ENCODE data around the gene CAMK2A. TPM values are rescaled to one million over a fixed set of nuclear protein-coding genes. Genes with fewer than 3 reads are reported as not detected.

The CAMK2A gene
- polyA plus RNA-seq, 1 donor (not counting 4 experiments of a cell fraction or from before 2014, with no cell fraction given): 0.05 TPM

DNA sequence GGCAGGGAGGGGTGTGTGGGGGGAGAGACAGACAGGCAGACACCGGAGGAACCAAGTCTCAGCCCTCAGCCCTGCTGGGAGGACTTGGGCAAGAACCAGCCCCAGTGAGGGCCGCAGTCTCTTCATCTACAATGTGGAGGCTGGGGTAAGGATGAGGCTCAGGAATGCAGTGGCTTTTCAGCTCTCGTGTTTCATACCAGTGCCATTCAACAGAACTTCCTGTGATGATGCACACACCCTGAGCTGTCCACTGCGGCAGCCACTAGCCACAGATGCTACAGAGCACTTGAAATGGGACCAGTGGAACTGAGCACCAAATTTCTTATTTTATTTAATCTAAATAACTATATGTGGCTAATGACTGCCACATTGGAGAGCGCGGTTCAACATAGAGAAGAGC, 10.7 kb downstream of the CAMK2A start:
- dilution Hi-C loops (cut with MboI; ENCODE audit: extremely low pct_ligation_motif_present, low sequenced_read_pairs): no loop called here
- Histone ChIP-seq H3K9me3 (ENCODE audit: control insufficient read depth, low read depth, low read length) (no peaks in the 10 kb centered on the region), H3K4me2 (ENCODE audit: control insufficient read depth, extremely low read depth, insufficient read depth, low read depth, low read length) (no peak overlapping the region), H3K4me1 (ENCODE audit: control insufficient read depth, extremely low read depth, insufficient read depth, low read length) (peaks cover 4% of the 10 kb centered on the region), H3K27ac (ENCODE audit: control insufficient read depth, insufficient read depth, low read length) (no peak overlapping the region), H3K36me3 (ENCODE audit: control insufficient read depth in 2 of 2, extremely low read depth in 1 of 2, insufficient read depth in 2 of 2, low read length in 2 of 2) (no peaks in the 10 kb centered on the region), H3K79me2 (ENCODE audit: control insufficient read depth, insufficient read depth, low read length) (no peaks in the 10 kb centered on the region), H3K9me1 (ENCODE audit: control insufficient read depth, extremely low read depth, insufficient read depth, low read length) (no peaks in the 10 kb centered on the region), H3K4me3 (ENCODE audit: control insufficient read depth in 2 of 3, extremely low read depth in 1 of 3, insufficient read depth in 2 of 3, low read depth in 1 of 3, low read length in 3 of 3) (no peak overlapping the region), H2AFZ (ENCODE audit: control insufficient read depth, low read length) (no peak overlapping the region), H3K9ac (ENCODE audit: control insufficient read depth, extremely low read depth, insufficient read depth, low read length) (no peak overlapping the region), H3K27me3 (ENCODE audit: control insufficient read depth, extremely low read depth, insufficient read depth, low read length) (peaks cover 10% of the 10 kb centered on the region), H4K20me1 (ENCODE audit: control insufficient read depth, extremely low read depth, insufficient read depth, low read length) (no peaks in the 10 kb centered on the region)
- DNase-seq (ENCODE audit: low read depth, low spot score) (no peak), FAIRE-seq (no peak)
- TF ChIP-seq, protein P1, sequence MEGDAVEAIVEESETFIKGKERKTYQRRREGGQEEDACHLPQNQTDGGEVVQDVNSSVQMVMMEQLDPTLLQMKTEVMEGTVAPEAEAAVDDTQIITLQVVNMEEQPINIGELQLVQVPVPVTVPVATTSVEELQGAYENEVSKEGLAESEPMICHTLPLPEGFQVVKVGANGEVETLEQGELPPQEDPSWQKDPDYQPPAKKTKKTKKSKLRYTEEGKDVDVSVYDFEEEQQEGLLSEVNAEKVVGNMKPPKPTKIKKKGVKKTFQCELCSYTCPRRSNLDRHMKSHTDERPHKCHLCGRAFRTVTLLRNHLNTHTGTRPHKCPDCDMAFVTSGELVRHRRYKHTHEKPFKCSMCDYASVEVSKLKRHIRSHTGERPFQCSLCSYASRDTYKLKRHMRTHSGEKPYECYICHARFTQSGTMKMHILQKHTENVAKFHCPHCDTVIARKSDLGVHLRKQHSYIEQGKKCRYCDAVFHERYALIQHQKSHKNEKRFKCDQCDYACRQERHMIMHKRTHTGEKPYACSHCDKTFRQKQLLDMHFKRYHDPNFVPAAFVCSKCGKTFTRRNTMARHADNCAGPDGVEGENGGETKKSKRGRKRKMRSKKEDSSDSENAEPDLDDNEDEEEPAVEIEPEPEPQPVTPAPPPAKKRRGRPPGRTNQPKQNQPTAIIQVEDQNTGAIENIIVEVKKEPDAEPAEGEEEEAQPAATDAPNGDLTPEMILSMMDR (optimal IDR thresholded peaks at IDR 0.05 in 1 of 3, IDR thresholded peaks at IDR 0.05 in 1 of 3, conservative IDR thresholded peaks at IDR 0.05 in 1 of 3; ENCODE audit: extremely low read depth in 1 of 3, insufficient read depth in 2 of 3, low read length in 3 of 3): no peak
- TF ChIP-seq EZH2 (IDR thresholded peaks at IDR 0.05; ENCODE audit: low read length): no peak

DNA sequence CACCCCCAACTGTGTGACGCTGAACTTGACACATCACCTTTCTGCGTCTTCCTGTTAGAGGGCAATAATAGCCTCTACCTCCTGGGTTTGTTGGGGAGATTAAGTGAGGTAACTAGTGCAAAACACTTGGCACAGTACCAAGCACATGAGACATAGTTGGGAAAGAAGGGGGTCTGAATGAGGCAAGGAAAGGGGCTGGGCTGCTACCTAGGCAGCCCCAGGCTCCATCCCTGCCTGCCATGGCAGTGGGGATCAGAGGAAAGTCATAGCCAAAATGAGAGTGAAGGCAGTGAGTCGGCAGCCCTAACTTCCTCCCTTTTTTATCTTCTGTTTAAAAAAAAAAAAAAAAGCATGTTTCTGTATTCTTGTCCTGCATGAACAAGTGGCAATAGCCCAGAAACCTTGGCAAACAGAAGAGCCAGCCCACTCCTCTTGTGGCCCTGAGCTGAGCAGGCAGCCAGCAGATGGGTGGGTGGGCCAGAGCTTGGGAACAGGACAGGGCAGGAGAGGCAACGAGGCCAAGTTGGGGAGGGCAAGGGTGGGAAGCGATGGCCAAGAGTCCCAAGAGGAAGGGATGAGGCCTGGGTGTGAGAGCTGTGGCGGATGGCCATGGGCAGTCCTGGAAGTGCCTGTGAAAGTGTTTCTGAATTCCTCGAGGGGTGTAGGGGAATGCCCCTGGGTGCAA, 11.4 kb downstream of the CAMK2A start:
- H2AFZ ChIP-seq (ENCODE audit: control insufficient read depth, low read length): no peak overlapping the region
- H4K20me1 ChIP-seq (ENCODE audit: control insufficient read depth, extremely low read depth, insufficient read depth, low read length): no peaks in the 10 kb centered on the region
- FAIRE-seq (no peak), DNase-seq (ENCODE audit: low read depth, low spot score) (no peak)
- TF ChIP-seq, protein P1 (optimal IDR thresholded peaks at IDR 0.05 in 1 of 3, IDR thresholded peaks at IDR 0.05 in 1 of 3, conservative IDR thresholded peaks at IDR 0.05 in 1 of 3; ENCODE audit: extremely low read depth in 1 of 3, insufficient read depth in 2 of 3, low read length in 3 of 3): no peak
- TF ChIP-seq EZH2 (IDR thresholded peaks at IDR 0.05; ENCODE audit: low read length): no peak
- dilution Hi-C loops (cut with MboI; ENCODE audit: extremely low pct_ligation_motif_present, low sequenced_read_pairs): no loop called here
- H3K36me3 ChIP-seq (ENCODE audit: control insufficient read depth in 2 of 2, extremely low read depth in 1 of 2, insufficient read depth in 2 of 2, low read length in 2 of 2): no peaks in the 10 kb centered on the region
- no peak overlapping the region for H3K27ac ChIP-seq (ENCODE audit: control insufficient read depth, insufficient read depth, low read length)
- H3K9me1 ChIP-seq (ENCODE audit: control insufficient read depth, extremely low read depth, insufficient read depth, low read length): no peaks in the 10 kb centered on the region
- H3K9ac ChIP-seq (ENCODE audit: control insufficient read depth, extremely low read depth, insufficient read depth, low read length): no peak overlapping the region
- no peaks in the 10 kb centered on the region for H3K9me3 ChIP-seq (ENCODE audit: control insufficient read depth, low read depth, low read length)
- no peak overlapping the region for H3K4me2 ChIP-seq (ENCODE audit: control insufficient read depth, extremely low read depth, insufficient read depth, low read depth, low read length)
- no peaks in the 10 kb centered on the region for H3K79me2 ChIP-seq (ENCODE audit: control insufficient read depth, insufficient read depth, low read length)
- peaks cover 10% of the 10 kb centered on the region for H3K27me3 ChIP-seq (ENCODE audit: control insufficient read depth, extremely low read depth, insufficient read depth, low read length)
- no peak overlapping the region for H3K4me3 ChIP-seq (ENCODE audit: control insufficient read depth in 2 of 3, extremely low read depth in 1 of 3, insufficient read depth in 2 of 3, low read depth in 1 of 3, low read length in 3 of 3)
- H3K4me1 ChIP-seq (ENCODE audit: control insufficient read depth, extremely low read depth, insufficient read depth, low read length): peaks cover 4% of the 10 kb centered on the region
